Stimulated activated CD8-positive, alpha-beta memory T cell treated with anti-CD3 and anti-CD28 coated beads, Interleukin-15, amount 100 ng/mL, for 24 hours (primary cell): ENCODE results near the gene BAIAP2L1.
"Not testable (repeated sequence)": the region's sequence is repeated elsewhere in the genome, so short reads cannot be mapped to it uniquely, and the experiment has no call there.

Experiments
- DNase-seq: peaks from one replicate; pipeline ENCODE4 v3.0.0-alpha.2; 2020; ENCODE audit warnings: low read depth

BAIAP2L1 gene

DNA sequence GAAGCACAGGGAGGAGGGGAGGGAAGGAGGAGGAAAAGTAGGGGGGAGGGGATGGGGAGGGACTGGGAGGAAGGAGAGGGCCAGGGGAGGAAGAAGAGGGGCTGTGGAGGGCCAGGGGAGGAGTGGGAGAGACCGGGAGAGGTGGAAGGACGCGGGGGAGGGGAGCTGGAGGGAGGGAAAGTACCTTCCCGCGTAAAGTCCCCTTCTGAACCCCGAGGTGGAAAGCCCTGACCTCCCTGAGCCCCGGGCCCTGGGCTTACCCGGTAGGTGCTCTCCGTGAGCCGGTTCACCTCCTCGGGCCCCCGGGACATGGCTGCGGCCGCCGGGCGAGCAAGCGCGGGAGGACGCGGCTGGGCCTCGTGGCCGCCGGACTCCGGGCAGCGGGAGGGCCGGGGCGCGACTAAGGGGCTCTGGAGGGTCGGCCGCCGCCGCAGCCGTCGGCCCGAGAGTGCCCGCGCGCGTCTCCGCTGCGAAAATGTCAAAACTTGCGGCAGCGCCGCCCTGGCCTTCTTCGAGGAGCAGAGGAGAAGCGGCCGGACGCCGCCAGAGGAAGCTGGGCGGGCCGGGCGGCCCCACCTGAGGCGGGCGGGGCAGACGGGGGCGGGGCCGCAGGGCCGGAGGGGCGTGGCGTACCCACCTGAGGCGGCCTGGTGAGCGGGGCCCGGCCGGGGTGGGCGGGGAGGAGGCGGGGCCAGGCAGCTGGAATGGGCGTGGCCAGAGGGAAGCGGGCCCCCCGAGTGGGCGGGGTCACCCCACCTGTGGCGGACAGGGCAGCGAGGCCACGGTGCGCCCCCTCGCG lies at the start of gene BAIAP2L1:
TSS of gene BAIAP2L1 (minus strand) at position 549 of the 799 bp plus-strand sequence. CDS start at position 311, 238 bp downstream.
- peak; percentile 58 for DNase-seq

DNA sequence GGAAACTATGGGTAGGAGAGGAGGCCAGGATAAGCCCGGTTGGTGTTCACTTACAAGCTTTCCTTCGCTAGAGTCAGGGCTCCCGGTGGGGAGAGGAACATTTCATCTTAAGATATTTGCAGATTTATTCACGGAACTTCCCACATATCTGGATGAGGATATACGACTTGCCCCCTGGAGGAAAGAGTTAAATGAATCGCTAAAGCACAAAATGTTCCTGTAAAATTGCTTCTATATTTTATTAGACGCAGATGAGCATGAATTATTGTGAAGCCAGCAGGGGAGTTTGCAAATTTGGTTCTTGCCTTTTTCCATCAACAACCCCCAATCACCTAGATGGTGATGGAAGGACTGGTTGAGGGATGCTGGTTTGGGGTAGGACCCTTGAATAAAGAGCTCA lies 47.9 kb upstream of the BAIAP2L1 start:
- no peak for DNase-seq

DNA sequence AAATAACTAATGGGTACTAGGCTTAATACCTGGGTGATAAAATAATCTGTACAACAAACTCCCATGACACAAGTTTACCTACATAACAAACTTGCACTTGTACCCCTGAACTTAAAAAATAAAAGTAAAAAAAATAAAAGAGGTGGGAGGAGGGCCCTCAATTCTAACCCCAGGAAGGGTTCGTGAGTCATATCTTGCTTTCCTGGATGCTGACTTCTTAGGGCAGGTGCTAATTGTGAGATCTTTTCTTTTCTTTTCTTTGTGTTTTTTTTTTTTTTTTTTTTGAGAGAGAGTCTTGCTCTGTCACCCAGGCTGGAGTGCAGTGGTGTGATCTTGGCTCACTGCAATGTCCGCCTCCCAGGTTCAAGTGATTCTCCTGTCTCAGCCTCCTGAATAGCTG lies 40.1 kb upstream of the BAIAP2L1 start:
- DNase-seq: not testable (repeated sequence)

DNA sequence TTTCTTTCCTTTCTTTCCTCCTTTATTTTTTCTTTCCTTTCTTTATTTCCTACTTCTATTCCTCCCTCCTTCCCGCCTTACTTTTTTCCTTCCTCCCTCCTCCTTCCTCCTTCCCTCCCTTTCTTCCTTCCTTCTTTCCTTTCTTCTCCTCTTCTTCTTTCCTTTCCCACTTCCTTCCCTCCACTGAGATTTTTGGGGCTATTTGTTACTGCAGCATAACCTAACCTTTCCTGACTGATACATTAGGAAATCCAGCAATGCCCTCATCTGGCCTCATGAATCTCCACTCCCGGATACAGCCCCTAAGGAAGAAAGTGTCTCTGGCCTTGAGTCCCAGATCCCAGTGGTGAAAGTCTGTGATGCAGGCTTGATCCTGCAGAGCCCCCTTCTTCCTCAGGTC lies 38.6 kb upstream of the BAIAP2L1 start:
- DNase-seq: no peak

DNA sequence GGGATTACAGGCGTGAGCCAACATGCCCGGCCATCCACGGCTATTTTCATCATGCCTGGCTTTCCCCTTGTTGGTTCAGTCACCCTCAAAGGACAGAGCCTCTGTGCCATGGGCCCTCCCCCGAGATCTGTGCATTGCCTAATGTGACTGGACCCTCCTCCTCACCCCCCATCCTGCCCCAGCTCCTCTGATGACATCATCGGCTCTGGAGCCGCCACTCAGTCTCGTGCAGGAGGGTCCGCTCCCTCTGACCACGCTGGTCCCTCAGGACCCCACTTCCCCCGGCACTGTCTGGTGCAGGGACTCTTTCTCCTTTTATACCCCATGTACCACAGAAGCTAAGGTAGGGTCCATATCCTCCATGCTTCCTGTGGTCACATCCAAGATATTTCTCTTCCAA lies 33.2 kb upstream of the BAIAP2L1 start:
- no peak for DNase-seq

GRCh38 chr7:98429799-98430198 lies 28.9 kb upstream of the BAIAP2L1 start:
- DNase-seq: no peak

GRCh38 chr7:98423043-98423442 lies 22.2 kb upstream of the BAIAP2L1 start:
- no peak for DNase-seq

GRCh38 chr7:98420966-98421612 lies 20.2 kb upstream of the BAIAP2L1 start:
- peak; percentile 26 for DNase-seq

- DNase-seq: not testable (repeated sequence)
These were observed 19.1 kb upstream of the BAIAP2L1 start for GRCh38 chr7:98419988-98420387.

- not testable (repeated sequence) for DNase-seq
These were observed 18.4 kb upstream of the BAIAP2L1 start for GRCh38 chr7:98419316-98419691.

GRCh38 chr7:98418636-98419315 lies 17.9 kb upstream of the BAIAP2L1 start:
- DNase-seq: no peak

DNA sequence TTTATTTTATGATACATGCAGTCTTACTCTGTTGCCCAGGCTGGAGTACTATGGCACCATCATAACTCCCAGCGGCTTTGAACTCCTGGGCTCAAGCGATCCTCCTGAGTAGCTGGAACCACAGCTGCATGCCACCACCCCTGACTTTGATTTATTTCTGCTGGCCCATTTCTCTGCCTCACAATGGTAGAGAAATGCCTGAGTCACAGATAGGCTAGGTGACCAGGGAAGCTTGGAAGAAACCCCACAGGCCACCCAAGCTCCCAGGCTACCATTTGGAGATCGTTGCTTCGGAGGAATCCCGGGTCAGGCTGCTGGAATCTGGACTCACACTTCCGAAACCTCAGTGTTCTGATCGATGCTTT lies 17.4 kb upstream of the BAIAP2L1 start:
- DNase-seq: no peak

- DNase-seq: not testable (repeated sequence)
These were observed 16.8 kb upstream of the BAIAP2L1 start for GRCh38 chr7:98417604-98418270.

DNA sequence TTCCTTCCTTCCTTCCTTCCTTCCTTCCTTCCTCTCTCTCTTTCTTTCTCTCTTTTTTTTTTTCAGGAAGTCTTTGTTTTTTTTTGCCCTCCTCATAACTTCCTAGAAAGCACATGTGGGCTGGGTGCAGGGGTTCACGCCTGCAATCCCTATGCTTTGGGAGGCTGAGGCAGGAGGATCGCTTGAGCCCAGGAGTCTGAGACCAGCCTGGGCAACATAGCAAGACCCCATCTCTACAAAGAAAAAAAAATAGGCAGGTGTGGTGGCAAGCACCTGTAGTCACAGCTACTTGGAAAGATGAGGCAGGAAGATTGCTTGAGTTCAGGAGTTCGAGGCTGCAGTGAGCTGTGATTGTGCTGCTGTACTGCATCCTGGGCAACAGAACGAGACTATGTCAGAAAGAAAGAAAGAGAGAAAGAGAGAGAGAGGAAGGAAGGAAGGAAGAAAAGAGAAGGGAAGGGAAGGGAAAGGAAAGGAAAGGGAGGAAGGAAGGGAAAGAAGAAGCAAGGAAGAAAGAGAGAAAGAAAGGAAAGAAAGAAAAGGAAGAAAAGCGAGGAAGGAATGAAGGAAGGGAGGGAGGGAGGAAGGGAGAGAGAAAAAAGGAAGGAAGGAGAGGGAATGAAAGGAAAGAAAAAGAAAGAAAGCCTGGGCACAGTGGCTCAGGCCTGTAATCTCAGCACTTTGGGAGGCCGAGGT lies 13.5 kb upstream of the BAIAP2L1 start:
- no peak for DNase-seq

- not testable (repeated sequence) for DNase-seq
These were observed 12.8 kb upstream of the BAIAP2L1 start for GRCh38 chr7:98413655-98414054.

DNA sequence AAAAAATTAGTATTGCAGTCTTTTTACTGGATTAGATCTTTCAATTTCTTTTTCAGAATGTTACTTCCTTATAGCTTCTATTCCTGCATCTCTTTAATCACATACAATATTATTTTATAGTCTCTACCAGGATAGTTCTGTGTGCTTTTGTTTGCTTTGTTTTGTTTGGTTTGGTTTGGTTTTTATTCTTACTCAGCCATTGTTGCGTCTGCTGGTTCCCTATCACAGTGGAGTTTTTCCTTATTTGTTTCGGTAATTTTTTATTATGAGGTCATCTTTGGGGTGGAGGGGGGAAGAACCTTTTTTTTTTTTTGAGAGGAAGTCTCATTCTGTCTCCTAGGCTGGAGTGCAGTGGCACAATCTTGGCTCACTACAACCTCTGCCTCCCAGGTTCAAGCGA lies 9.0 kb upstream of the BAIAP2L1 start:
- DNase-seq: no peak

GRCh38 chr7:98408146-98408545 lies 7.3 kb upstream of the BAIAP2L1 start:
- not testable (repeated sequence) for DNase-seq

GRCh38 chr7:98406827-98407226 lies 5.9 kb upstream of the BAIAP2L1 start:
- no peak for DNase-seq

DNA sequence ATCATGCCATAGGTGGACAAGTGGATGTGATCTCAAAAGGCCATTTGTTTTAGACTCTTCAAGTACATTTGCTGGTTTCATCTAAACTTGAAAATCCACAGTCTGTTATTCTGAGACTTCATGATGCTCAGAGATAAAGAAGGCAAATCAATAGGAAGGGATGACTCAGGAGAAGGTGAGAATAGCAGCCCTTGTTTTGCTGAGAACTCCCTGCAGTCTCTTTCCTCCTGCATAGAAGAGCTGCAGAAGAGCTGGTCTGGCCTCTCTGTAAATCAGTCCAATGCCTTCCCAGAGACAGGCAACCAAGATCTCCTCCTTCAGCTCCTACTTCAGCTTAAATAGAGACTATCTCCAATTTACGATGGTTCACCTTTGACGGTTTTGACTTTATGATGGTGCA lies 4.0 kb upstream of the BAIAP2L1 start:
- no peak for DNase-seq

- DNase-seq: no peak
These were observed 874 bp downstream of the BAIAP2L1 start for GRCh38 chr7:98399890-98400541.

GRCh38 chr7:98399462-98399861 lies 1.4 kb downstream of the BAIAP2L1 start:
- DNase-seq: no peak
